Activated effector memory CD4-positive, alpha-beta T cell treated with anti-CD3 and anti-CD28 coated beads, Interleukin-2, amount 50 U/mL, for 16 hours (primary cell): ENCODE data around the gene ACTL8.

Source experiments
- DNase-seq: peaks from one replicate; pipeline ENCODE4 v3.0.0-alpha.2; 2020

The ACTL8 gene

DNA sequence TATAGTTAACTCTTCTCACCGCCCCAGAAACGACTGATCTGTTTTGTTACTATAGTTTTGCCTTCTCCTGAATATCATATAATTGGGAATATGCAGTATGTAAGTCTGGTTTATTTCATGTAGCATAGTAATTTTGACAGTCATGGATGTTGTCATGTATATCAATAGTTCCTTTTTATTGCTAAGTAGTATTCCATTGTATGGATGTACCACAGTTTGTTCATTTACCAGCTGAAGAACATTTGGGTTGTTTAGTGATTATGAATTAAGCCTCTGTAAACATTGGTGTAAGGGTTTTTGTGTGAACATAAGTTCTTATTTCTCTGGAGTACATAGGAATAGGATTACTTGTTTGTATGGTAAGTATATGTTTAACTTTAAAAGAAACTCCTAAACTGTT lies 55.5 kb downstream of the ACTL8 start:
- no peak for DNase-seq

DNA sequence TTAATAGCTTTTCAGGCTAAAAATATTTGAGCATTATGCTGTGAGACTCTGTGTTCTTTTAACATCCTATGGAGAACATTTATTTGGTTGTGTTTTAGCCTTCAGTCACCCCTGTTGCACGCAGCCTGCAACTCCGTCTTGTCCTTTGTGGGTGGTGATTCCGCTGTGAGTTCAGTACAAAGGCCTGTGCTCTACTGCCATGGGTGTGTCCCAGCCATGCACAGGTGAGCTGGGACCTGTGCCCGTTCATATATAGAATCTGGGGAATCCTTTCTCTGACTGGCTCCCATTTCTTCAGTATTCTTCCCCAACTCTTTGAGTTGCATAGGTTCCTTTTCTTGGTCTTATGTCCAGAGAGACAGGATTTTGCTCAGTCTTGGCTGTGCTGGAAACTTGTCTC lies 61.4 kb downstream of the ACTL8 start:
- DNase-seq = peak; percentile 3

GRCh38 chr1:17819129-17819802 lies 64.1 kb downstream of the ACTL8 start:
- DNase-seq = no peak

DNA sequence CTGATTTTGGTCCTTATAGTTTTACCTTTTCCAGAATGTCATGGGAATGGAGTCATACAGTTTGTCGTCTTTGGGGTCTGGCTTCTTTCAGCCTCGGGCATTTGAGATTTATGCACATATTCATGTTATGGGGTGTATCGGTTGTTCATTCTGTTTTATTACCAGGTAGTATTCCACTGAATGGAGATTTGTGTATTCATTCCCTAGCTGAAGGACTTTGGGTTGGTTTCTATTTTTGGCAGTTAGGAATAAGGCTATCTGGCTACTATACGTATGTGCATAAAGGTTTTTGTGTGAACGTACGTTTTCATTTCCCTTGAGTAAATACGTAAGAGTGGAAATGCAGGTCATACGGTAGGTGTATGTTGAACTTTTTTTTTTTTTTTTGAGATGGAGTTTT lies 65.1 kb downstream of the ACTL8 start:
- no peak for DNase-seq

GRCh38 chr1:17822741-17823426 lies 67.8 kb downstream of the ACTL8 start:
- no peak for DNase-seq

DNA sequence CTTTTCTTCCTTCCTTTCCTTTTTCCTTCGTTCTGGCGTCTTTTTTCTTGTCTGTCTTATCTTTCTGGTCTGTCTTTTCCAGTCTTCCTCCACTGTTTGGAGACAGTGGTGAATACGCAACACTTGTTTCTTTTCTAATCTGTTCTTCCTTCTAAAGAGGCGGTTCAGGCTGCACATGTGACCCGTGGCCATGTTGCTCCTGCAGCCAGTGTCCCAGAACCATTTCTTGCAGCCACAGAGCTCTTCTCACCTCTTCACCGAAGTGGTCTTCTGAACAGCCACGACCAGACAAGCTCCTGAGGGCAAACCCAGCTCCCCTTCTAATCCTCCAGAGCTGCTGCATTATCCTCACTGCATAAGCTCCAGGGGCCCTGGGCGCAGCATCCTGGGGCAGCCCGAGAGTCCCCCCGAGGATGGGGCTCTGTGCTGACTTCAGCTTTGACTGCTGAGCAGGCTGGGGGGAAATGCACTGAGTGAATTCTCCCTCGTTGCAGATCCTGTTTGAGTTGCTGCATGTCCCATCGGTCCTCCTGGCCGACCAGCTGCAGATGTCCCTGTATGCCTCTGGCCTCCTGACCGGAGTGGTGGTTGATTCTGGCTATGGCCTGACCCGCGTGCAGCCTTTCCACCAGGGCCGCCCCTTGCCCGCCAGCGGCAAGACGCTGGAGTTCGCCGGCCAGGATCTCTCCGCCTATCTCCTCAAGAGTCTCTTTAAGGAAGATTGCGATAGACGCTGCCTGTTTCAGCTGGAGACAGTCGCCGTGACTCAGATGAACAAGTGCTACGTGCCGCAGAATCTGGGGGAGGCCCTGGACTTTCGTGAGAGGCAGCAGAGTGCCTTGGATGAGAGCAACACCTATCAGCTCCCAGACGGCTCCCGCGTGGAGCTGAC lies 70.4 kb downstream of the ACTL8 start:
- DNase-seq = no peak

DNA sequence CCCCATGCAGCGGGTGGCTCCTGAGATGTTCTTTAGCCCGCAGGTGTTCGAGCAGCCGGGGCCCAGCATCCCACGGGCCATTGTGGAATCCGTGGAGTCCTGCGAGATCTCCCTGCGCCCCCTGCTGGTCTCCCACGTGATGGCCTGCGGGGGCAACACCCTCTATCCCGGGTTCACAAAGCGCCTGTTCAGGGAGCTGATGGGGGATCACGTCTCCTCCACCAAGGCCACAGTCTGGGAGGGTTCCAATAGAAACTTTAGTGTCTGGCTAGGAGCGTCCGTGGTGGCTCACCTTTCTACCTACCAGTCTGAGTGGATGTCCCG lies 71.0 kb downstream of the ACTL8 start:
- peak; percentile 64 for DNase-seq

DNA sequence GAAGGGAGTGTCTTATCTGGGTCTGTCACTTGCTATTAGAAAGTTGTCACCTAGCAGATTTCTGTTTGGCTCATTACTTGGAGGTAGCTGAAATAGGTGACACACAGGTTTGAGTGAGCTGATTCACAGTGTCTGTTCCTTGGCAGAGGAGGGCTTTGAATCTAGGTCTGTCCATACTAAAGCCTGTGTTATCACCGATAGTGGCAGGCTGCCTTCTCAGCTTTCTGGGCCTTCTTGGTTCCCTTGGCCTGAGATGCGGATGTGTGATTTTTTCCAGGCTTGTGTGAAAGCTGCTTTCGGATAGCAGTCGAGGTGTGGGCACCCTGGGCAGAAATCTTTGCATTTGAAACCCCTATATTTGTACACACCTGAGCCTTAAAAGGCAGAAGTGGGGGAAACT lies 73.9 kb downstream of the ACTL8 start:
- peak; percentile 2 for DNase-seq

GRCh38 chr1:17829579-17829978 lies 74.4 kb downstream of the ACTL8 start:
- DNase-seq = peak; percentile 39

GRCh38 chr1:17831597-17831996 lies 76.5 kb downstream of the ACTL8 start:
- DNase-seq = peak; percentile 13

- no peak for DNase-seq
Measured at GRCh38 chr1:17833661-17834501, 78.7 kb downstream of the ACTL8 start.

DNA sequence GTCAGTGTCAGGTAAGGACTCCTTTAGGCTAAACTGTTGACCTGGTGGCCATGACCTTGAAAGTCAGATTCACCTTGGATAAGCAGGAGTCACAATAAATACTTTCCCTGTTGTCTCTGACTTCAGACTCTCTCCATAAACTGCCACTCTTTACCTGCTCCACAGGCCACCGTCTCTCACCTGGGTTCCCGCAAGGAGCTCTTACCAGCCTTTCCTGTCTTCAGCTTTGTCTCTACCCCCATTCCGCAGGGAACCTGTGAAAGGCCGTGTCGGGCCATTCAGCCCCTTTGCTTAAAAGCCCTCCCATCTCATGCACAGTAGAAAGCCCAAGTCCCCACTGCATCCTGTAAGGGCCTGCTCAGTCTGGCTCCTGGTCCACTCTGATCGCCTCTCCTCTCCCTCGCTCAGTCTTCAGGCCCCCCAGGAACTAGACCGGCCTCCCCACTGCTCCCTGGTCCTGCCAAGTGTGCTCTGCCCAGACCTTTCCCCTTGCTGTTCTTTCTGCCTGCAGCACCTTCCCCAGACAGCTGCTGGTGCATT lies 79.5 kb downstream of the ACTL8 start:
- DNase-seq = no peak

DNA sequence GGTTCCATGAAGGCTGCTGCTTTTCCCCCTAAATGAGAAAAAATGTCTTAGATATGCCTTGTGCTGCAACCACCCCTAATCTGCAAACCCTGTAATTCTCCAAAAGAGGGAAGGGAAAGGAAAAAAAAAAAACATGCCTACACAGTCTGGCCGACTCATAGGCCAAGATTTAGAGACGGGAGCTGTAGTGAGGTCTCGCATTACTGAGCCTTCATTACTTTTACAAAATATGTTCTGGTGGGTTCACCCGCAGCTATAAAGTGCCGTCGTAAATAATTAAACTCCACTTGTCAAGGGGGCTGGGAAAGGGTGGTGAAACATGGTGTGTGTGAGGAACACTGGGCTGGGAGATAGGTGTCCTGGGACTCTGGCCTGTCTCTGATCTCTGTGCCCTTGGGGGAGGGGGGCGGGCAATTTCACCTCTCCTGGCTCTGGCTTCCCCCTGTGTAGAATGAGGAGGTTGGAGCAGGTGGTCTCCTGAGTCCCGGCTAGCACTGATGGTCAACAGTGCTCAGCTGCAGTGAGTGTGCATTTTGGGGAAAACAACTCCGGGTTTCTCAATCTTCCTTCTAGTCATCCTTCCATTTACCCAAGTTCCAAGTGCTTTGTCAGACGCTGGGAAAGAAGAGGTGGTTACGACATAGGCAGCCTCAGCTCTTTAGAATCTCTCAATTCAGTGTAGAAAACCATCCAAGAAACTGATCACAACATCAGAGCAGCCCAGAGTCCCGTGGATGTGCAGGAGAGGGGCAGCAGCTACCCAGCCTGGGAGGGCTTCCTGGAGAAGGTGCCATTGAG lies 82.3 kb downstream of the ACTL8 start:
- DNase-seq = no peak

DNA sequence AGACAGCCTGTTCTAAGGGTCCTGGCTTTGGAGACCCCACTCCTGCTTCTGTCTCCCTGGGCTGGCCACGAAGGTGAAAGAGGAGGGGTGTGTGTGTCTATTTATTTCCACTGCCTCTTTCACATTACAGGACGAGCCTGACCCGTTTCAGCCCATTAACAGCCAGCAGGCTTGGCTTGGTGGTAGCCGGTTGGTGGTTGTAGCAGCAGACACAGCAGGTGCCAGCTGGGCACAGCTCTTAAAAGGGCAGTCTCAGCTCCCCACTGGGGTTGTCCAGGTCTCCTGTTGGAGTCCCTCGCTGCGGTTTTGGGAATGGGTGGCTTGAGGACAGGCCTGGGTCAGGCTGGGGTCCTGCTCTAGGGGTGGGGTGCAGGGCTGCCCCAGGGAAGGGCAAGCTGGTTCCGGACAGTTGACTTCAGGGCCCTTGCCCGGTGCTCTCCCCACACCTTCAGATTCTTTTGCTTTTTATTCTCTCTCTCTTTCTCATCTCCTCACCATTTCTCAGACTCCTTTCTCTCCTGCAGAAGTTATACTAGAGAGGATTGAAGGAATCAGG lies 84.6 kb downstream of the ACTL8 start:
- no peak for DNase-seq

DNA sequence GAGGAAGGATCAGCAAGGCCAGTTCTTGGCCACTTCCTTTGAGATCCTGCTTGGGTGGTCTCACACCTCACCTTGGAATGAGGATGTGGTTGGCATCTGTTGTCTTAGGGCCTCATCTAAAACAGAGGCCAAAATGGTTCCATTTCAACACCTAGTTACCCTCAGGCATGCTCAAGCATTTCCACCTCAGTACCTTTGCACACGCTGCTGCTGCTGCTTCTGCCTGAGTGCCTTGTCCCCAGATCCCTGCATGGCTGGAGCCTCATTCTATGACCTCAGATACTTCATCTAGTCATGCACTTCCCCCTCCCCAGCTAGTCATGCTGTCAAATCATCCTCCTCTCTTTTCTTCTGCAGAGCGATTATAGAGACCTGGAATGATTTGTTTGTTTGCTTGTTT lies 86.8 kb downstream of the ACTL8 start:
- DNase-seq = no peak

GRCh38 chr1:17842686-17843085 lies 87.6 kb downstream of the ACTL8 start:
- no peak for DNase-seq

DNA sequence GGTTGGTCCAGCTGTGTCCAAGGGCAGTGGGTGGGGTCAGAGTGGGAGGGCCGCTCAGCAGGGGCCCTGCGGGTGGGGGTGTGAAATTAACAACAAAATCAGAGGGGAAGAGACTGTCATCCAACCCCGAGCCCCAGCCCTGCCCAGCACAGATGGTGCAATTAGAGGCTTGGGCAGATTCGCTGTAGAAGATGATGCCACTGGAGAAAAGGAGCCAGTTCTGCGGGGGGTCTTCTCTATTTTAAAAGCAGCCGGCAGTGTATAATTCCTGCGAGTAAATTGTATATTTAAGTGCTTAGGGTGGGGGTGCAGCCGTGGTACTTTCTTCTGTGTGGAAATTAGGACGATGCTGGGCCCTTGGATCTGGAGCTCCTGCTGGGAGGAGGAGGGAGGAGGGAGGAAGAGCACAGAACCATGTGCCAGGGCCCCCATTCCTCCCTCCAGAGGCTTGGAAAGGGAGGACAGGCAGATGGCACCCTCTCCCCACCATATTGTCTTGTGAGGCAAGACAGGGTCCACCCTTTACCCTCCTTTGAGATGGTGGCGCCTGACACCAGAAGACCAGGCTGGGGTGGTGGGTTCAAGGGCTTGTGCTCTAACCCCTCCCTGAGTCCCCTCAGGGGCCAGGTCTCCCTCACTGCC lies 89.2 kb downstream of the ACTL8 start:
- DNase-seq = no peak

DNA sequence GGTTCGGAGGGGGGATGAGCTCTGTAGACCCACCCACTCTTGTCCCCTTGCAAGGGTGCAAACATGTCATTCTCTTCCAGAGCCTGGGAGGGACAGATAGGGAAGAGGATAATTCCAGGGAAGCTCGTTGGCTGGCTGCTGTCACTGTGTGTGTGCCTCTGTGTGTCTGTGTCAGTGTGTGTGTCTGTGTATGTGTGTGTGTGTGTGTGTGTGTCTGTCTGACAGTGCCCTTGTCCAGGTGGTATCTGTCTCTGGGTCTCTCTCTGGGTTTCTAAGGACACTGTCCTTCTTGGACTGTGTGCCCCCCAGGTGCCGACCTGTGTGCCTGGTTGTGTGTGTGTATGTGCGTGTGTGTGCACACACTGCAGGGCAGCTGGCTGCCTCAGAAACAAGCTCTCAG lies 90.5 kb downstream of the ACTL8 start:
- DNase-seq = no peak

- no peak for DNase-seq
Measured at GRCh38 chr1:17846341-17846740, 91.2 kb downstream of the ACTL8 start.

GRCh38 chr1:17847111-17847510 lies 92.0 kb downstream of the ACTL8 start:
- no peak for DNase-seq

- no peak for DNase-seq
Measured at GRCh38 chr1:17849216-17849615, 94.1 kb downstream of the ACTL8 start.
